Body of pancreas (tissue), 4 donors: ENCODE data around the gene ACBD6.

ENCODE experiments used
- CTCF ChIP-seq, 7 experiments: fragments of 450-650 bp in 4 of 7; fragments of 200-600 bp in 3 of 7; sonication (generic) in 3 of 7; IDR thresholded peaks; one replicate each; pipeline ENCODE4 v1.5.1; 2016 to 2019; ENCODE audit warnings: antibody characterized with exemption in 7 of 7
- POLR2A ChIP-seq, 3 donors: fragments of 450-650 bp; IDR thresholded peaks; one replicate each; pipeline ENCODE4 v1.6.1; 2016; ENCODE audit warnings: antibody characterized with exemption in 3 of 3, mild to moderate bottlenecking in 2 of 3

DNA sequence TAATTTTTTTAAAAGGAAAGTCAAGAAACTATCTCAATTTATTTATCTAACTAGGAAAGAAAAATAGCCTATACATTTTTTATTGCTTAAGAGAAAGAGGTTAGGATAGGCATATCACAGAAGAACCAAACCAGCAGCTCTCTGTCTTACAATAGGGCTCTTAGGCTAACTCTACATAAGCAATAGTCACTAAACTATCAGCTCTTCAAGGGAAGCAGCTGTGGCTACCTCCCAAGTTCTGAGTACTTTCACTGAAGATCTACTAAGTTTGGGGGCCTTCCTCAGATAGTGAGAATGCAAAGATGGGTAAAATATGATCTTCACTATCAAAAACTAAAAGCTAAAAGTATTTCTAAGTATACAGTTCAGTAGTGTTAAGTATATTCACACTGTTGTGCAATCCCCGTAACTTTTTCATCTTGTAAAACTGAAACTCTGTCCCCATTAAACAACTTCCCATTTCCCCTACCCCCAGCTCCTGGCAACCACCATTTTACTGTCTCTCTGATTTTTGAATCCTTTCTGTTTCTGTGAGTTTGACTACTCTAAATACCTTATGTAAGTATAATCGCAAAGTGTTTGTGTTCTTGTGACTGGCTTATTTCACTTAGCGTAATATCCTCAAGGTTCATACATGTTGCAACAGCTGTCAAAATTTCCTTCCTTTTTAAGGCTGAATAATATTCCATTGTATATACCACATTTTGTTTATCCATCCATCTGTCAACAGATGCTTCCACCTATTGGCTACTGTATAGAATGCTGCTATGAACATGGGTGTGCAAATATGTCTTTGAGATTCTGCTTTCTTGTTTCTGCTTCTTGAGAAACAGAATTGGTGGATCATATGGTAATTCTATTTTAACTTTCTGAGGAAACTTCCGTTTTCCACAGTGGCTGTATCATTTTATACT is 73.3 kb downstream of the ACBD6 start:
- no peak for TF ChIP-seq CTCF (IDR thresholded peaks at IDR 0.05)
- TF ChIP-seq POLR2A (IDR thresholded peaks at IDR 0.05) = no peak
